HepG2 (cell line): ENCODE measurements around the gene BCAS3. TPM values are rescaled to one million over a fixed set of nuclear protein-coding genes. Genes with fewer than 3 reads are reported as not detected.

Experiments
- ATAD3A ChIP-seq: sonication (generic); formaldehyde crosslinking; IDR thresholded peaks from 2 replicates; pipeline ENCODE4 v1.4.0; 2020; ENCODE audit warnings: missing genetic modification reagents
- ATF7-NPFF ChIP-seq: sonication (generic); formaldehyde crosslinking; IDR thresholded peaks from 2 replicates; pipeline ENCODE4 v1.8.1; 2023; ENCODE audit warnings: mild to moderate bottlenecking, low read depth, missing genetic modification reagents, moderate library complexity
- CEBPG ChIP-seq: IDR thresholded peaks from 2 replicates; pipeline ENCODE4 v1.6.1; 2016
- CREM ChIP-seq, 2 experiments: sonication (generic) in 1 of 2; formaldehyde crosslinking in 1 of 2; IDR thresholded peaks; 2 replicates each; pipeline versions ENCODE4 v1.4.0 to v1.6.1; 2016 to 2020; ENCODE audit warnings: antibody characterized with exemption in 1 of 2, mild to moderate bottlenecking in 1 of 2, missing genetic modification reagents in 1 of 2
- DPF2 ChIP-seq: sonication (generic); formaldehyde crosslinking; IDR thresholded peaks from 2 replicates; pipeline ENCODE4 v1.4.0; 2020; ENCODE audit warnings: mild to moderate bottlenecking, low read depth, missing genetic modification reagents, borderline replicate concordance
- ERF ChIP-seq: IDR thresholded peaks from 2 replicates; pipeline ENCODE4 v1.6.1; 2018; ENCODE audit warnings: missing biosample characterization, missing genetic modification reagents
- GABPB1 ChIP-seq: IDR thresholded peaks from 2 replicates; pipeline ENCODE4 v1.6.1; 2016; ENCODE audit warnings: mild to moderate bottlenecking, missing genetic modification reagents, moderate library complexity, missing compliant biosample characterization
- NR2F6 ChIP-seq, 2 experiments: IDR thresholded peaks; 2 replicates each; pipeline ENCODE4 v1.6.1; 2016; ENCODE audit warnings: antibody characterized with exemption in 1 of 2, mild to moderate bottlenecking in 1 of 2
- POLR2AphosphoS5 ChIP-seq: IDR thresholded peaks from 2 replicates; pipeline ENCODE4 v1.6.1; 2012; ENCODE audit warnings: low read depth, low read length
- PRPF4 ChIP-seq: fragments of 200-400 bp; formaldehyde crosslinking; IDR thresholded peaks from 2 replicates; pipeline ENCODE4 v1.6.1; 2016; ENCODE audit warnings: low read length, low read depth; ENCODE audit not compliant: poor library complexity, severe bottlenecking
- REL ChIP-seq: sonication (generic); formaldehyde crosslinking; conservative IDR thresholded peaks from 2 replicates; pipeline ENCODE4 v1.8.0; 2022; ENCODE audit warnings: mild to moderate bottlenecking, missing genetic modification reagents, moderate library complexity
- RXRA ChIP-seq: sonication (generic); formaldehyde crosslinking; IDR thresholded peaks from 2 replicates; pipeline ENCODE4 v1.5.1; 2020; ENCODE audit warnings: missing genetic modification reagents
- SETDB1 ChIP-seq: sonication (generic); formaldehyde crosslinking; IDR thresholded peaks from 2 replicates; pipeline ENCODE4 v1.5.1; 2020; ENCODE audit warnings: missing genetic modification reagents, mild to moderate bottlenecking, borderline replicate concordance
- SPEN ChIP-seq: sonication (generic); formaldehyde crosslinking; IDR thresholded peaks from 2 replicates; pipeline ENCODE4 v1.5.1; 2020; ENCODE audit warnings: low read depth, mild to moderate bottlenecking, missing genetic modification reagents
- STAT6 ChIP-seq: sonication (generic); formaldehyde crosslinking; IDR thresholded peaks from 2 replicates; pipeline ENCODE4 v1.4.0; 2020; ENCODE audit warnings: missing genetic modification reagents, mild to moderate bottlenecking, borderline replicate concordance
- ZNF275 ChIP-seq: sonication (generic); formaldehyde crosslinking; IDR thresholded peaks from 2 replicates; pipeline ENCODE4 v1.8.0; 2022; ENCODE audit warnings: missing genetic modification reagents, mild to moderate bottlenecking, inconsistent platforms, borderline replicate concordance
- ZNF362 ChIP-seq: sonication (generic); formaldehyde crosslinking; IDR thresholded peaks from 2 replicates; pipeline ENCODE4 v1.4.0; 2020; ENCODE audit warnings: missing genetic modification reagents, mild to moderate bottlenecking, borderline replicate concordance
- ZNF513 ChIP-seq: sonication (generic); formaldehyde crosslinking; conservative IDR thresholded peaks from 2 replicates; pipeline ENCODE4 v1.5.0; 2020; ENCODE audit warnings: missing genetic modification reagents
- ZNF550 ChIP-seq: sonication (generic); formaldehyde crosslinking; IDR thresholded peaks from 2 replicates; pipeline ENCODE4 v1.4.0; 2020; ENCODE audit warnings: mild to moderate bottlenecking, missing genetic modification reagents, borderline replicate concordance
- ZNF644 ChIP-seq: IDR thresholded peaks from 2 replicates; pipeline ENCODE4 v1.6.1; 2016; ENCODE audit warnings: low read depth
- ZNF766 ChIP-seq: sonication (generic); formaldehyde crosslinking; IDR thresholded peaks from 2 replicates; pipeline ENCODE4 v1.5.0; 2020; ENCODE audit warnings: missing genetic modification reagents, borderline replicate concordance
- ZNF772 ChIP-seq: sonication (generic); formaldehyde crosslinking; IDR thresholded peaks from 2 replicates; pipeline ENCODE4 v1.5.0; 2020; ENCODE audit warnings: mild to moderate bottlenecking, missing genetic modification reagents
- ZNF879 ChIP-seq: sonication (generic); formaldehyde crosslinking; IDR thresholded peaks from 2 replicates; pipeline ENCODE4 v1.8.1; 2023; ENCODE audit warnings: missing genetic modification reagents
- polyA plus RNA-seq, 8 experiments: library from polyadenylated mRNA; depleted of rRNA in 3 of 8; stranded (reverse) in 7 of 8; unstranded in 1 of 8; fragments of >200 nt; fragmentation: Illumina TruSeq in 4 of 8; extraction: Trizol in 4 of 8; gene quantifications; 2 replicates each; pipeline versions ENCODE4 v1.2.1 to v1.2.3, GENCODE V29; 2011 to 2016; ENCODE audit warnings: low read depth in 4 of 8, missing spikeins in 1 of 8, mixed read lengths in 1 of 8; ENCODE audit not compliant: insufficient read depth in 1 of 8
- total RNA-seq, 5 experiments: library from RNA; depleted of rRNA; stranded (reverse); fragments of >200 nt; fragmentation: Illumina TruSeq; extraction: Trizol; gene quantifications; 2 replicates each; pipeline ENCODE4 v1.2.3, GENCODE V29; 2016; ENCODE audit warnings: low read depth in 1 of 5

Gene BCAS3
- total and polyA plus RNA-seq, 2 of the 13 experiments (the other 11 are each of a cell fraction or from before 2014, with no cell fraction given), result 10.7 to 11.2 TPM

GRCh38 chr17:61416540-61417363, 739.1 kb downstream of the BCAS3 start (continued):
- TF ChIP-seq ZNF513, result no peak
- peak; percentile 62; the same call in 1 of the 2 replicates for TF ChIP-seq ERF (CRISPR knock-in tag)
- peak; percentile 54 for TF ChIP-seq RXRA (CRISPR knock-in tag)
- TF ChIP-seq GABPB1 (CRISPR knock-in tag), result peak; percentile 65
- TF ChIP-seq ZNF550 (CRISPR knock-in tag), result no peak
- TF ChIP-seq ZNF275 (CRISPR knock-in tag), result 0 out of 2 replicates have a peak, but pooled peaks have one; percentile 39
- TF ChIP-seq REL (CRISPR knock-in tag), result no peak
- peak; percentile 55; the same call in 1 of the 2 replicates for TF ChIP-seq ZNF772
- TF ChIP-seq SETDB1 (CRISPR knock-in tag), result no peak
- peak; percentile 46 for TF ChIP-seq POLR2AphosphoS5
- no peak for TF ChIP-seq ATF7-NPFF (CRISPR knock-in tag)
- no peak for TF ChIP-seq ZNF879 (CRISPR knock-in tag)
- no peak for TF ChIP-seq ZNF766 (CRISPR knock-in tag)
- no peak for TF ChIP-seq SPEN (CRISPR knock-in tag)
- no peak; the same call in 1 of the 2 replicates for TF ChIP-seq CEBPG (CRISPR knock-in tag)
- TF ChIP-seq ZNF644 (CRISPR knock-in tag), result no peak
- TF ChIP-seq CREM (IDR thresholded peaks at IDR 0.05), result 0 out of 2 replicates have a peak, but pooled peaks have one; percentile 24
- no peak for TF ChIP-seq CREM (CRISPR knock-in tag; IDR thresholded peaks at IDR 0.05)
- no peak; the same call in 1 of the 2 replicates for TF ChIP-seq NR2F6 (IDR thresholded peaks at IDR 0.05)
- peak; percentile 46; the same call in 1 of the 2 replicates for TF ChIP-seq NR2F6 (CRISPR knock-in tag; IDR thresholded peaks at IDR 0.05)
- TF ChIP-seq PRPF4, result no peak
- TF ChIP-seq STAT6 (CRISPR knock-in tag), result no peak
- TF ChIP-seq DPF2, result peak; percentile 34; the same call in 1 of the 2 replicates
- TF ChIP-seq ZNF362 (CRISPR knock-in tag), result peak; percentile 58; the same call in 1 of the 2 replicates
- no peak for TF ChIP-seq ATAD3A (CRISPR knock-in tag)
